CD4-positive, alpha-beta T cell treated with Interleukin-21 for 1 hour (primary cell): ENCODE measurements around the gene ADAMTS16.

Source experiments
- DNase-seq: peaks from one replicate; pipeline ENCODE4 v3.0.0-alpha.2; 2020

The ADAMTS16 gene

GRCh38 chr5:5350101-5350500 lies 210.0 kb downstream of the ADAMTS16 start:
- DNase-seq: no peak

GRCh38 chr5:5351288-5351979 lies 211.3 kb downstream of the ADAMTS16 start:
- DNase-seq: no peak

GRCh38 chr5:5352675-5353074 lies 212.5 kb downstream of the ADAMTS16 start:
- DNase-seq: no peak

GRCh38 chr5:5353681-5354080 lies 213.6 kb downstream of the ADAMTS16 start:
- DNase-seq: no peak

GRCh38 chr5:5356765-5357164 lies 216.6 kb downstream of the ADAMTS16 start:
- no peak for DNase-seq

- no peak for DNase-seq
Observed at GRCh38 chr5:5359618-5360017, 219.5 kb downstream of the ADAMTS16 start.

GRCh38 chr5:5360363-5360940 lies 220.3 kb downstream of the ADAMTS16 start:
- no peak for DNase-seq

GRCh38 chr5:5360941-5361520 lies 220.9 kb downstream of the ADAMTS16 start:
- no peak for DNase-seq

GRCh38 chr5:5363045-5363444 lies 222.9 kb downstream of the ADAMTS16 start:
- no peak for DNase-seq

GRCh38 chr5:5364932-5365331 lies 224.8 kb downstream of the ADAMTS16 start:
- no peak for DNase-seq

- DNase-seq: no peak
Observed at GRCh38 chr5:5367739-5368138, 227.6 kb downstream of the ADAMTS16 start.

GRCh38 chr5:5369051-5369605 lies 229.0 kb downstream of the ADAMTS16 start:
- DNase-seq: no peak
